CD1c-positive myeloid dendritic cell (primary cell): ENCODE data around the gene TMEM209.
"Not testable (repeated sequence)": the region's sequence is repeated elsewhere in the genome, so short reads cannot be mapped to it uniquely, and the experiment has no call there.

Source experiments
- DNase-seq: peaks from one replicate; pipeline ENCODE4 v3.0.0-alpha.2; 2016; ENCODE audit errors: extremely low spot score

Gene TMEM209

GRCh38 chr7:130127404-130127803, 77.8 kb downstream of the TMEM209 start:
- DNase-seq, result no peak

GRCh38 chr7:130126840-130127239, 78.4 kb downstream of the TMEM209 start:
- not testable (repeated sequence) for DNase-seq

- DNase-seq, result no peak
Observed at GRCh38 chr7:130124711-130125110, 80.5 kb downstream of the TMEM209 start.

- DNase-seq, result no peak
Observed at GRCh38 chr7:130123501-130123900, 81.7 kb downstream of the TMEM209 start.

DNA sequence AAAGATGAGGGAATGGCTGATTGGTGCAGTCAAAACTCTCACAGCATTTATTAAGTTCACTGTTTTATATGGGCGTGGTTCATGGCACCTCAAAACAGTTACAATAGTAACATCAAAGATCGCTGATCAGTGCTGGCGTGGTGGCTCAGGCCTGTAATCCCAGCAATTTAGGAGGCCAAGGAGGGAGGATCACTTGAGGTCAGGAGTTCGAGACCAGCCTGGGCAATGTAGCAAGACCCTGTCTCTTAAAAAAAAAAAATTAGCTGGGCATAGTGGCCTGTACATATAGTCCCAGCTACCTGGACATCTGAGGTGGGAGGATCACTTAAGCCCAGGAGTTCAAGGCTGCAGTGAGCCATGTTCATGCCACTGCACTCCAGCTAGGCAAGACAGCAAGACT, 86.4 kb downstream of the TMEM209 start:
- no peak for DNase-seq

DNA sequence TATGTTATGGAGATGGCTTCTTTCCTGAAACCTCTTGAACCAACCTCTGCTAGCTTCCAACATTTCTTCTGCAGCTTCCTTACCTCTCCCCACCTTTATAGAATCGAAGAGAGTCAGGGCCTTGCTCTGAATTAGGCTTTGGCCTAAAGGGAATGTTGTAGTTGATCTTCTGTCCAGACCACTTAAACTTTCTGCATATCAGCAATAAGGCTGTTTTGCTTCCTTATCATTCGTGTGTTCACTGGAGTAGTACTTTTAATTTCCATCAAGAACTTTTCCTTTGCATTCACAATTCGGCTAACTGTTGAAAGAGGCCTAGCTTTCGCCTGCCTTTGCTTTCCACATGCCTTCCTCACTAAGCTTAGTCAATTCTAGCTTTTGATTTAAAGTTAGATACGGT, 86.9 kb downstream of the TMEM209 start:
- no peak for DNase-seq

- no peak for DNase-seq
Observed at GRCh38 chr7:130114776-130115175, 90.4 kb downstream of the TMEM209 start.
